Stomach (tissue), 19 donors: ENCODE measurements around the gene ADAM15. TPM values are rescaled to one million over a fixed set of nuclear protein-coding genes. Genes with fewer than 3 reads are reported as not detected.

Experiments
- DNase-seq, 2 donors: peaks; one replicate each; pipeline versions ENCODE4 v3.0.0 to v3.0.0-alpha.2; 2013 to 2019
- H3K27ac ChIP-seq, 5 donors: fragments of 200-600 bp in 4 of 5; sonication (generic) in 4 of 5; one replicate each; pipeline ENCODE4 v1.5.1; 2013 to 2019; ENCODE audit warnings: mild to moderate bottlenecking in 1 of 5, moderate library complexity in 1 of 5
- H3K27me3 ChIP-seq, 3 donors: fragments of 200-600 bp; sonication (generic); one replicate each; pipeline ENCODE4 v1.5.1; 2017 to 2019; ENCODE audit warnings: mixed run types in 1 of 3
- H3K36me3 ChIP-seq, 4 donors: fragments of 200-600 bp; sonication (generic); 1 replicate in 3 of 4; 2 replicates in 1 of 4; pipeline ENCODE4 v1.5.1; 2016 to 2019
- H3K4me1 ChIP-seq, 4 donors: fragments of 200-600 bp; sonication (generic); one replicate each; pipeline ENCODE4 v1.5.1; 2016 to 2019
- H3K4me3 ChIP-seq, 4 donors: fragments of 200-600 bp; sonication (generic) in 3 of 4; one replicate each; pipeline ENCODE4 v1.5.1; 2016 to 2019; ENCODE audit warnings: mild to moderate bottlenecking in 1 of 4
- H3K9me3 ChIP-seq, 4 donors: fragments of 200-600 bp; sonication (generic); one replicate each; pipeline ENCODE4 v1.5.1; 2016 to 2019
- EP300 ChIP-seq: sonication (generic); formaldehyde crosslinking; IDR thresholded peaks from one replicate; pipeline ENCODE4 v1.6.1; 2017; ENCODE audit warnings: antibody characterized with exemption
- POLR2A ChIP-seq, 4 donors: fragments of 450-650 bp; IDR thresholded peaks; one replicate each; pipeline ENCODE4 v1.6.1; 2016; ENCODE audit warnings: antibody characterized with exemption in 4 of 4, control low read depth in 2 of 4, mild to moderate bottlenecking in 1 of 4, moderate library complexity in 1 of 4
- POLR2AphosphoS5 ChIP-seq, 3 donors: sonication (generic); formaldehyde crosslinking; IDR thresholded peaks; one replicate each; pipeline ENCODE4 v1.6.1; 2016; ENCODE audit warnings: antibody characterized with exemption in 3 of 3
- WGBS, 5 donors: extraction: QIAGEN DNeasy Blood & Tissue Kit in 3 of 5; methylation state at CpG; one replicate each; pipeline versions ENCODE4 v1.1.5 to v1.1.7; 2013 to 2018; 5-methylcytosine and 5-hydroxymethylcytosine counted together
- intact Hi-C: fragments of 100-400 bp; cut with DNase I; formaldehyde crosslinking; loops from one replicate; pipeline ENCODE4 v1.15.1; 2023; ENCODE audit warnings: low total_unique reads
- long read RNA-seq, 10 donors: transcript quantifications; one replicate each; lab custom pipeline, GENCODE V29; 2026
- polyA plus RNA-seq, 3 donors: library from polyadenylated mRNA; stranded (reverse); fragments of 200-250 nt; gene quantifications; one replicate each; pipeline ENCODE4 v1.2.3, GENCODE V29; 2013
- total RNA-seq, 5 donors: library from RNA; depleted of rRNA; stranded (reverse); fragments of >200 nt; gene quantifications; one replicate each; pipeline versions ENCODE4 v1.1.0 to v1.2.3, GENCODE V29; 2014 to 2016
- TF ChIP-seq, protein P1 (sequence below), 7 experiments: fragments of 450-650 bp in 4 of 7; fragments of 200-600 bp in 3 of 7; sonication (generic) in 3 of 7; IDR thresholded peaks; one replicate each; pipeline ENCODE4 v1.5.1; 2016 to 2019; ENCODE audit warnings: antibody characterized with exemption in 7 of 7, control low read depth in 2 of 7, mild to moderate bottlenecking in 1 of 7
- donor health status: healthy with polysubstance abuse.
- donor health status: Bipolar disorder and iron deficiency.
- donor health status: healthy.

The ADAM15 gene
- total RNA-seq (100 to 1,000 TPM in 4 of 5 donors, 10 to 100 TPM in 1; 56.2 to 335 (median 126) TPM), polyA plus RNA-seq (100 to 1,000 TPM; 149 to 267 (median 159) TPM)
- long read RNA-seq, donor 1, partial matches to known transcripts = 0 of 5 reads
- long read RNA-seq, donor 1, other reads (novel, unspliced or antisense) = 0 of 5 reads
- long read RNA-seq, donor 2, partial matches to known transcripts = 6 of 13 reads
- long read RNA-seq, donor 2, other reads (novel, unspliced or antisense) = 0 of 13 reads
- long read RNA-seq, donor 3, partial matches to known transcripts = 0 of 6 reads
- long read RNA-seq, donor 3, other reads (novel, unspliced or antisense) = 0 of 6 reads
- long read RNA-seq, donor 4, partial matches to known transcripts = 0 of 1 reads
- long read RNA-seq, donor 4, other reads (novel, unspliced or antisense) = 0 of 1 reads
- long read RNA-seq, donor 5, transcript ADAM15-213 (2 exons, 525 nt) = major isoform, 6 of 16 reads
- long read RNA-seq, donor 5, partial matches to known transcripts = 9 of 16 reads
- long read RNA-seq, donor 5, other reads (novel, unspliced or antisense) = 0 of 16 reads
- long read RNA-seq, donor 6 = 0 reads
- long read RNA-seq, donor 7, transcript ADAM15-213 (2 exons, 525 nt) = major isoform, 5 of 18 reads
- long read RNA-seq, donor 7, partial matches to known transcripts = 9 of 18 reads
- long read RNA-seq, donor 7, other reads (novel, unspliced or antisense) = 0 of 18 reads
- long read RNA-seq, donor 8, partial matches to known transcripts = 5 of 12 reads
- long read RNA-seq, donor 8, other reads (novel, unspliced or antisense) = 0 of 12 reads
- long read RNA-seq, donor 9, partial matches to known transcripts = 6 of 9 reads
- long read RNA-seq, donor 9, other reads (novel, unspliced or antisense) = 0 of 9 reads
- long read RNA-seq, donor 10, partial matches to known transcripts = 0 of 2 reads
- long read RNA-seq, donor 10, other reads (novel, unspliced or antisense) = 0 of 2 reads

DNA sequence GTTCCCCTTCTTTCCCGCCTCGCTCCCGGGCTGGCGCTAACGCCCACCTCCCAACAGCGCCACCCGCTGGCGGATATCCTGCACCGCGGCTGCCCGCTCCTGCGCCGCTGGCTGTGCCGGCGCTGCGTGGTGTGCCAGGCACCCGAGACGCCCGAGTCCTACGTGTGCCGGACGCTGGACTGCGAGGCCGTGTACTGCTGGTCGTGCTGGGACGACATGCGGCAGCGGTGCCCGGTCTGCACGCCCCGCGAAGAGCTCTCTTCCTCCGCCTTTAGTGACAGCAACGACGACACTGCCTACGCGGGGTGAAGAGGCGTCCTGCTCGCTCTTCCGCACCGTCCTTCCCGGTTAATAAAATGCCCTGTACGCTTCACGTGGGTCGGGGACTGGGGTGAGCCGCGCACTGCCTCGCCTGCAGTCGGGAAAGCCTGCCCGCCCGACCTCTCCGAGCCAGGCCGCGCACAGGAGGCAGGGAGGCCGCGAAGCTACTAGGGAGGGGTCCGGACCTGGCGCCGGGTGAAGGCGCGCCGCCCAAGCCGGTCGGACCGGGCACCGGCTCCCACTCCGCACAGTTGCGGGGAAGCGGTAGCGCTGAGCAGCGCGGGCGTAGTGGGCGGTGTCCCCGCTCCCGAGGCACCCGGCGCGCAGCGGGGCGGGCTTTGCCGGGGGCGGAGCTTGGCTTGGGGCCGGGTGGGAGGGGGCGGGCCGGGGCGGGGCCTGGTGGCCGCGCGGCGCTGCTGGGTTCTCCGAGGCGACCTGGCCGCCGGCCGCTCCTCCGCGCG is at the start of gene ADAM15:
Gene ADAM15 (plus strand): TSS at position 757 of the 782 bp plus-strand sequence. CDS start 71 bp downstream, outside the sequence.
- peak; percentile 91 to 94 for DNase-seq
- Histone ChIP-seq H3K4me3 (peak within 1 kb of the TSS; percentile 73 to 89 (median 78)), H3K4me1 (peaks cover 33 to 47% (median 43%) of the 10 kb centered on the region in 4 donors), H3K36me3 (peaks cover 9 to 26% (median 23%) of the 10 kb centered on the region in 4 donors), H3K27ac (peak within 1 kb of the TSS; percentile 92 to 97 (median 95)), H3K9me3 (no peaks in the 10 kb centered on the region), H3K27me3 (no peaks in the 10 kb centered on the region)
- TF ChIP-seq EP300 (no peak), POLR2A (IDR thresholded peaks at IDR 0.05) (no peak), POLR2AphosphoS5 (IDR thresholded peaks at IDR 0.05) (peak; percentile 8 to 77 (median 45))
- TF ChIP-seq, protein P1, sequence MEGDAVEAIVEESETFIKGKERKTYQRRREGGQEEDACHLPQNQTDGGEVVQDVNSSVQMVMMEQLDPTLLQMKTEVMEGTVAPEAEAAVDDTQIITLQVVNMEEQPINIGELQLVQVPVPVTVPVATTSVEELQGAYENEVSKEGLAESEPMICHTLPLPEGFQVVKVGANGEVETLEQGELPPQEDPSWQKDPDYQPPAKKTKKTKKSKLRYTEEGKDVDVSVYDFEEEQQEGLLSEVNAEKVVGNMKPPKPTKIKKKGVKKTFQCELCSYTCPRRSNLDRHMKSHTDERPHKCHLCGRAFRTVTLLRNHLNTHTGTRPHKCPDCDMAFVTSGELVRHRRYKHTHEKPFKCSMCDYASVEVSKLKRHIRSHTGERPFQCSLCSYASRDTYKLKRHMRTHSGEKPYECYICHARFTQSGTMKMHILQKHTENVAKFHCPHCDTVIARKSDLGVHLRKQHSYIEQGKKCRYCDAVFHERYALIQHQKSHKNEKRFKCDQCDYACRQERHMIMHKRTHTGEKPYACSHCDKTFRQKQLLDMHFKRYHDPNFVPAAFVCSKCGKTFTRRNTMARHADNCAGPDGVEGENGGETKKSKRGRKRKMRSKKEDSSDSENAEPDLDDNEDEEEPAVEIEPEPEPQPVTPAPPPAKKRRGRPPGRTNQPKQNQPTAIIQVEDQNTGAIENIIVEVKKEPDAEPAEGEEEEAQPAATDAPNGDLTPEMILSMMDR (IDR thresholded peaks at IDR 0.05) = peak in 6 of 7 experiments; percentile 75 to 97 (median 90)
- intact Hi-C loops = no loop called here
- 1 to 3% (median 1%) methylated on average over 19 to 99 of the region's 99 CpGs for WGBS, 5 donors

GRCh38 chr1:155001425-155001674 is 49.8 kb upstream of the ADAM15 start:
- no peaks in the 10 kb centered on the region for H3K27me3 ChIP-seq
- peak overlapping the region; percentile 98 to 100 (median 99) for H3K27ac ChIP-seq
- H3K36me3 ChIP-seq = no peaks in the 10 kb centered on the region
- intact Hi-C loops = no loop called here
- no peaks in the 10 kb centered on the region for H3K9me3 ChIP-seq
- no peak for DNase-seq
- H3K4me3 ChIP-seq = peak overlapping the region; percentile 78 to 90 (median 85)
- WGBS, 5 donors = 0 to 2% (median 0%) methylated on average over 11 of the region's 11 CpGs
- peaks cover 42 to 60% (median 48%) of the 10 kb centered on the region in 4 donors for H3K4me1 ChIP-seq
- TF ChIP-seq POLR2A (IDR thresholded peaks at IDR 0.05) (no peak), POLR2AphosphoS5 (IDR thresholded peaks at IDR 0.05) (no peak), EP300 (no peak)
- TF ChIP-seq, protein P1 (IDR thresholded peaks at IDR 0.05) = no peak

- DNase-seq = peak; percentile 100
- peak overlapping the region; percentile 78 to 90 (median 85) for H3K4me3 ChIP-seq
- peaks cover 47 to 64% (median 53%) of the 10 kb centered on the region in 4 donors for H3K4me1 ChIP-seq
- 0 to 1% (median 0%) methylated on average over 25 to 37 of the region's 38 CpGs for WGBS, 5 donors
- H3K36me3 ChIP-seq = no peaks in the 10 kb centered on the region
- H3K9me3 ChIP-seq = no peaks in the 10 kb centered on the region
- H3K27ac ChIP-seq = peak overlapping the region; percentile 98 to 100 (median 99)
- TF ChIP-seq POLR2A (IDR thresholded peaks at IDR 0.05) (peak in 2 of 4 donors; percentile 55 to 80), EP300 (no peak), POLR2AphosphoS5 (IDR thresholded peaks at IDR 0.05) (peak; percentile 42 to 83 (median 82))
- TF ChIP-seq, protein P1 (IDR thresholded peaks at IDR 0.05) = peak in 4 of 7 experiments; percentile 16 to 50 (median 38)
- intact Hi-C loops = no loop called here
- no peaks in the 10 kb centered on the region for H3K27me3 ChIP-seq
Measured at GRCh38 chr1:155001675-155002463, 49.2 kb upstream of the ADAM15 start.
